Activated CD8-positive, alpha-beta memory T cell treated with anti-CD3 and anti-CD28 coated beads for 4 hours (primary cell): ENCODE measurements around the gene HLA-DMA.

Experiments used
- DNase-seq, 2 donors: peaks; one replicate each; pipeline ENCODE4 v3.0.0-alpha.2; 2020; ENCODE audit warnings: low read depth in 2 of 2

HLA-DMA gene

GRCh38 chr6:32974541-32975308, 21.8 kb upstream of the HLA-DMA start:
- DNase-seq, result no peak

DNA sequence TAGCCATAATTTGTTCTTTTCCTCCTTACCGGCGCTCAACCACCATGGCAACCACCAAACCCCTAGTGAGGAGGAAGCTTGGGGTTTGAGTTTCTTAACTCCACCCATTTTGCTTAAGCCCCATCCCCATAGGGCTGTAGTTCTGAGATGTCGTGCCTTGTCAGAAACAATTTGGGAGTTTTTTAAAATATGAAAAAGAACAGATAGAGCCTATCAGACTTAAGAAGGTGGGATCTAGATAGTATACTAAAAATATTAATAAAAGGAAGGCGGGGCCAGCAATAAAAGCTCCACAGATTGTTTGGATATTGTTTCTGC, 21.1 kb upstream of the HLA-DMA start:
- no peak for DNase-seq

DNA sequence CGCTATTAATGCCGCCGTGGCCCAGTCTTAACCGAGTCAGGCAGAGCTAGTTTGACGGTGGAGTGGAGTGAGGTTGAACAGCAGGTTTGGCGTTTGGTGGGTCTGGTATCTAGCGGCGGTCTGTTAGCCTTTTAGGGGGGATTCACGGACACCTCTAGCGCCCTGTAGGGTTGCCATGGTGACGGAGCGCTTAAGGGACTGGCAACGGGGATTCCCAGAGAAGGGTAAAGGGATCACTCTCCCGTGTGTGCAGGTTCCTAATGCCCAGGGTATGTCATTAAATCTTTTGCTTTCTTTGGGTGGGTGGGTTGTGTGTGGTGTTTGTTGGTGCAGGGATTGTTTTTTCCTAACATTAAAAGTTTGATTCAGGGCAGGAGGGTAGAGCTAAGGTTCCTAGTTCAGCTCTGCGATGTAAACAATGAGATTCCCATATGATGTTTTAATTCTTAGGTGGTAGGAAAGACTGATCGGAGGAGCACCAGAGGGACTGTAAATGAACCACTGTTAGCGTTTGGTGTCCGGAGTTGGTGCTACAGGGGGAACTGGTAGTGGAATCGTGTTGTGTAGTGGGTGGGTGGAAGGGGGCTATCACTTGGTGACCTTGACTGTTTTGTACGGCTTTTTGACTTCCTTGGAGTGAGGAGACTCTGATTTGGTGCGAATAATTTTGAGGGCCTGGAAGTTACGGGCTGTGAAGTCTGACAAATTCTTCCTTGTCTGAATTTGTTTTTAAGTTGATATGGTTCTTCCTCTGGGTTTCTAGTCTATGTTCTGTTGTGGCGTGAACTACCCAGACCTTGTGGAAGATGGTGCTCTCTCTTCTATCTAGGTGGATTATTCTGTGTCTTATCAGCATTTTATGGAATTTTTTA, 20.5 kb upstream of the HLA-DMA start:
- peak; percentile 33 to 50 for DNase-seq

DNA sequence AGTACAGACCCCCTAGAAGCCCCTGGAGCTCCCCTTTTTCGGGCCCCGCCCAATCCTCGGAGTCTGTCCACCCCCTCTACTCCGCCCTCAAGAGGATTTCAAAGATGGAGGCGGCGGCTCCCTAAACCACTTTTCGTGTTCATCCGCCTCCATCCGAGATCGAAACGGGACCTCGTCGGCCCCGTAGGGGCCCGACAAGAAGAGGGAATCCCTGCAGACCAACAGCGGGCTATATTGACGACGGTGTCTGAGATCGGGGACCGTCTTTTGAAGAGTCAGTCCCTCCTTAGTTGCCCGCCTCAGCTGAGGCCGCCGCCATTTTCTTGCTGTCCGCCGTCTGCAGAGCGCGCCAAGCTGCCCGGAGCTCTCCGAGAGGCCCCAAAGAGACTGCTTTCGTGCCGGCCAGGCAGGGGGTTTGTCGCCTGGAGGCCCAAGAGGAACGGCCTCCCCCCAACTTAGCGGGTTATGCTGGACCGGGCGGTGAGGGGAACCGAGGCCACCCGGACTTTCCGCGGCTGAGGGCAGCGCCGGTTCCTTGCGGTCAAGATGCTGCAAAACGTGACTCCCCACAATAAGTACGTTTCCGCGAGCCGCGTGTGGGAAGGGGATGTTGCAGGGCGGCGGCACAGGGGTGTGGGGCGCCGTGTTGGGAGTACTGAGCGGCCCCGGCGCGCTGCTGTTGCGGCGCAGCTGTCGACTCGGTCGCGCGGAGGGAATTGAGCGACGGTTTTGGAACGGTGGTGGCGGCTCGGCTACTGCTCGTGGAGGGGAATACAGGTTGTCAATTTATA, 19.7 kb upstream of the HLA-DMA start:
- DNase-seq, result peak in 1 of 2 donors; percentile 36

- DNase-seq, result peak; percentile 99
Observed at GRCh38 chr6:32971581-32972352, 18.9 kb upstream of the HLA-DMA start.

DNA sequence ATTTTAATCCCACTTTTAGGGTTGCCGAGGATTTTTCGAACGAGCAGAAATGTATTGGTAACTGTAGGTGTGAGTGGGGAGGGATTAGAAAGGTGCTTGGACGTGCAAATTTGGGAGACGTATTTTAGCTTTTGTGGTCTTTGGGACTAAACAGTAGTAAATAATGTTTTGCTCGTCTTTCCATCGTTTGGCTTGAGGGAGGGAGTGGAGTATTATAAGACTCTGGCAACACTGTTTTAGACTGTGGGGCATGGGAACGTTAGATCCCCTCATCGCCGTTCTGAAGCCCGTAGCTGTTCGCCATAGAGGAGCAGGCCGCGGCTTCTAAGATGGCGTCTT, 18.3 kb upstream of the HLA-DMA start:
- no peak for DNase-seq

DNA sequence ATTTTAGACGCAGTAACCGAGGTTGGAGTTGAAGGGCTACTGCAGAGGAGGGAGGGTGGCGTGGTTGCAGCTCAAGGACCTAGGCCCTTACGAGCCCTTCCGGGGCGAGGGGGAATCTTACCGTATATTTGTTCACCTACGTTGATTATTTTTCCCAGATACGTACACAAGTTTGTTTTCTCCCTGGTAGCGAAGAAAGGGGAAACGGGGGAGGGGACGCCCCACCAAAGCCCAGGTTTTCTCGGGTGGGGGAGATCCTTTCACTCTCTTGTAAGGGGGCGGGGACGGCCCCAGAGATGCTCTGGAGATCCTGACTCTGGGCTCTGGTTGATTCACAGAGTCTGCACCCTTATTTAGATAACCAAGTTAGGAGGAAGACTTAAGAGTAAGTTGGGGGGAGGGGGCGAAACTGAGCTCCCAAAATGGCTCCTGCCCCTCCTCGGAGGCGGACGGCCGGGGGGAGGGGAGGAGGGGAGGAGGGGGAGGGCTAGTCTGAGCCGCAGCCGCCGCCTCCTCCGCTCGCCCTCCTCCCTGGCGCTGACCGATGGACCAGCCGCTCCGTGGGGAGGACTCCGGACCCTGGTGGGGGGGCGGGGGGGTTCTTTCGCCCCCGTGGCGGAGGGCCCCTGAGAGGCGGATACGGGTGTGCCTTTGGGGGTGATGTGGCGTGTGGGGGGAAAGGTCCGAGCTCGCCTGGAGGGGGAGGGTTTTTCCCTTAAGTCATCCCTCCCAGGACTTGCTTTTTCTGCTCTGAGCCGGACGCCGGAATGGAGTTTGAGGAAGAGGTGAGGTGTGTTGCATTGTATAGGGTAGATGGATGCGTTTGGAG, 17.7 kb upstream of the HLA-DMA start:
- peak; percentile 46 to 70 for DNase-seq

GRCh38 chr6:32969685-32970412, 17.0 kb upstream of the HLA-DMA start:
- peak; percentile 47 to 52 for DNase-seq

GRCh38 chr6:32968867-32969684, 16.2 kb upstream of the HLA-DMA start:
- DNase-seq, result peak; percentile 28 to 56

DNA sequence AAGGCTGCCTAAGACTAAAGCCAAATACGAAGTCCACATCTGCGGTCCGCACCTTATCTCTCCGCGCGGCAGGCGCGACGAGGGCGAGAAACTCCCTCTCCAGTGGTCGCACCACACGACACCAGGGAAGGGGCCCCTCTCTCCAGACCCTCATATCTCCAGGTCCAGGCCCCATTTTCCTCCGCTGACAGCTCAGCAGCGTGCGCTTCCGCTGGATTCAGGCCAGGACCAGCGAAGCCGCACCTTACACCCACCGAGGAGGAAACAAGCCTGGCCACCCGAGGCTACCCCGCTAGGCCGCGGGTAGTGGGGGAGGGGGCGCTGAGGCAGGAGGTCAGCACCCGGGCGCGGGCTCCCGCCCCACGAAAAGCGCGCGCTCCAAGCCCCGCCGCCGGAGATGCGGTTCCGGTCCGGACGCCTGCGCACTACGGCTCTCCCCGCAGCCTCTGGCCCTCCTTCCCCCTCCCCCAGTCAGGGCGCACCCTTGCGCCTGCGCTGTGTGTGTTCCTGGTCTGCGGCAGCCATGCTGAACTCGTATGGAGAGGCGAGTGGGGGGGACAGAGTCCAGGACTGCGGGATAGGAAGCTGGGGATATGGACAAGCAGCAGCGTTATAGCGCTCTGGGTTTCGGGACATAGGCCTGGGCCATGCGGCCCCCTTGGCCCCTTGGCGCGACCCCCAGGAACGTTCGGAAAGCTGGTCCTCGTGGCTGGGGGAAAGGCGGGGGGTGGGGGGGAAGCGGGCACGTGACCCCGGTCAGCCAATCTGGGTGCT, 15.4 kb upstream of the HLA-DMA start, which contains the start of gene BRD2:
BRD2 (plus strand) TSS at position 502 of the 774 bp plus-strand sequence. CDS start 4,305 bp downstream, outside the sequence.
- peak; percentile 94 for DNase-seq

DNA sequence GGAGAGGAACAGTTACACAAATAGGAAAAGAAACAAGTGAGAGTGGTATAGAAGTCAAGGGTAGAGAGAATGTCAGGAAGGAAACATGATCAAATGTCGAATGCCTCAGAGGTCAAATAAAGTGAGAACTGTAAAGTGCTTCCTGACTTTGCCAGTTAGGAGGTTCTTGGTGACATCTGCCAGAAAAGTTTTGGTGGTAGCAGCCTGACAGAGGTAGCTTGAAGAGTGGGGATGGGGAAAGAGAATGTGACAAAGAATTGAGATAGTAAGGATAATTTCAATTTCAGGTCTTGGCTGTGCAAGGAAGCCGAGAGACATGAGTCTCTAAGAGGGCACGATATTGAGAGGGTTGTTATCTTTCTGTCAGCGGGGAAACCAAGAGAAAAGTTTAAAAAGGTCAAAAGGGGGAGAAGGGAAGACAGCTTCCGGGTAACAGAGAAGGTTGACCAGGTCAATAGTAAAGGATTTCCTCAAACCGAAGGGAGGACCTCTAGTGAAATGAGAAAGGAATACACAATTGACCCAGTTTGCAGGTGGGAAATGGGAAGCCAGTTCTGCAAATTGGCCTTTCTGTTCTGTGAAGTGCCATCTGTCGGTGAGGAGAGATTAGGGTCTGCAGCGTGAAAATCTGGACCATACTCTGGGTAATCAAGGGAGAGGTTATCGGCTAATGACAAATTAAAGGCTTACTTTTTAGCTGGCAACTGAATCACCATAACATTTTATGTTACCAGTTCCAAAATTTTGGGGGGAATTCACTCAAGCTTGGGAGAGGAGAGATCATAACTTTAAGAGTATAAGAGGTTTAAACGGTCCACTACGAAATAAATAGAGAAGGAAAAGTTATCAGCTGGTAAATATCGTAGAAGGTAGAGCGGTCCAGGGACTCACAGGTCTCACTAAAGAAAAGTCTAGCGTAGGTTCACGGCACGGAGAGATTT, 14.5 kb upstream of the HLA-DMA start:
- DNase-seq, result no peak

DNA sequence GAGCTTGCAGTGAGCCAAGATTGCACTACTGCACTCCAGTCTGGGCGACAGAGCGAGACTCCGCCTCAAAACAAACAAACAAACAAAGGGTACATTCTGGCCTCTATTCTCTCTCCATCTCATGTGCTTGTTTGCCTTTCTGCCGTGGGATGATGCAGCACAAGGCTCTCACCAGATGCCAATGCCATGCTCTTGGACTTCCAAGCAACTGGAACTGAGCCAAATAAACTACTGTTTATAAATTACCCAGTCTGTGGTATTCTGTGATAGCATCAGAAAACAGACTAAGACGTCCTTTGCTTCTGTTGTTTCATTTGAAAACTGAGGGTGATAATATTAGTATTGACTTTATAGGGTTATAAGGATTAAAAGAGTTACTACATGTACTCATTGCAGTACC, 11.9 kb upstream of the HLA-DMA start:
- no peak for DNase-seq

GRCh38 chr6:32963866-32964265, 11.0 kb upstream of the HLA-DMA start:
- DNase-seq, result no peak

- DNase-seq, result no peak
Observed at GRCh38 chr6:32962213-32962826, 9.4 kb upstream of the HLA-DMA start.

DNA sequence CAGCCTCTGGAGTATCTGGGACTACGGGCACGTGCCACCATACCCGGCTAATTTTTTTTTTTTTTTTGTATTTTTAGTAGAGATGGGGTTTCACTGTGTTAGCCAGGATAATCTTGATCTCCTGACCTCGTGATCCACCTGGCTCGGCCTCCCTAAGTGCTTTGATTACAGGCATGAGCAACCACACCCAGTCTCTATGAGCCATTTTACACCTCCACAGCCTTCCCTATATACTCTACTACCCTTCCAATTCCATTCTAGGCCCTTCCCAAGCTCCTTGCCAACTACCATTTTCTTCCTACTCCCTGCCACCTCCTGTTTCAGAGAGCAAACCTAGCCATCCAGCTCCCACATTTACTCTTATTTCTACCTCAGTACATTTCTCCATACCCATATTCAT, 7.7 kb upstream of the HLA-DMA start:
- DNase-seq, result no peak

DNA sequence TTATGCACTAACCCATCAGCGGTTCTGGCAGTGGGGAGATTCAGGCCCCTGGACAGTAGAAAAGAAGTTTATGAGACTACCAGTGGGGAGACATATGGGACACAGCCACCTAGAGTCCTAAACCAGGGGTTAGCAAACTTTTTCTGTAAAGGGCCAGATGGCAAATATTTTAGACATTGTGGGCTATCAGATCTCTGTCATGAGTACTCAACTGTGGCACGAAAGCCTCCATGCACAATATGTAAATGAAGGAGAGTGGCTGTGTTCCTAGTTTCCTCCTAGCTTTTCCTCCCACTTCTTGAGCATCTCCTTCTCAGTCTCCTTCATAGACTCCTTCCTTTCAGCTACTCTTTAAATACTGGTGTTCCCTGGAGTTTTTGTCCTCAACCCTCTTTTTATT, 3.3 kb upstream of the HLA-DMA start:
- no peak for DNase-seq
